ENCODE measurements around the gene USP53. TPM values are rescaled to one million over a fixed set of nuclear protein-coding genes. Genes with fewer than 3 reads are reported as not detected.

USP53 gene
- total and polyA plus RNA-seq, 2 experiments from 2014 or later = 17.1 to 27.7 TPM

- no peak overlapping the region for H3K4me3 Mint-ChIP-seq
- H3K36me3 ChIP-seq (ENCODE audit: insufficient read depth) = no peaks in the 10 kb centered on the region
These were observed 27.6 kb downstream of the USP53 start for GRCh38 chr4:119240128-119240527.

More at GRCh38 chr4:119240128-119240527, 27.6 kb downstream of the USP53 start:
- Histone ChIP-seq H3K27ac (ENCODE audit: low read depth) (no peak overlapping the region), H3K4me1 (ENCODE audit: insufficient read depth) (peaks cover 35% of the 10 kb centered on the region), H3K4me2 (no peak overlapping the region), H3F3A (replicated peaks; ENCODE audit: low read depth) (no peaks in the 10 kb centered on the region), H2AFZ (no peak overlapping the region), H3K79me2 (replicated peaks; ENCODE audit: insufficient read depth) (peaks cover 6% of the 10 kb centered on the region; the same call in 1 of the 2 replicates), H4K20me1 (replicated peaks; ENCODE audit: insufficient read depth) (no peaks in the 10 kb centered on the region), H3K4me3 (no peak overlapping the region), H3K27me3 (ENCODE audit: insufficient read depth) (no peaks in the 10 kb centered on the region), H3K9me2 (ENCODE audit: insufficient read depth) (no peaks in the 10 kb centered on the region)
- Mint-ChIP-seq H3K9me3 (no peaks in the 10 kb centered on the region), H3K4me1 (peaks cover 37% of the 10 kb centered on the region), H3K27me3 (ENCODE audit: insufficient read depth, low read depth, poor library complexity) (no peaks in the 10 kb centered on the region), H3K36me3 (ENCODE audit: low read depth) (no peaks in the 10 kb centered on the region), H3K27ac (no peak overlapping the region)
- TF ChIP-seq REST (IDR thresholded peaks at IDR 0.05; ENCODE audit: unreplicated experiment) = no peak
- no peak for TF ChIP-seq NANOG (IDR thresholded peaks at IDR 0.05; ENCODE audit: borderline replicate concordance)
- TF ChIP-seq STAT1 (IDR thresholded peaks at IDR 0.05; ENCODE audit: unreplicated experiment) = no peak
- TF ChIP-seq CTCF (conservative IDR thresholded peaks at IDR 0.05; ENCODE audit: low read depth in 2 of 2) = no peak
- no peak for TF ChIP-seq ZNF114 (CRISPR knock-in tag; IDR thresholded peaks at IDR 0.05)
- TF ChIP-seq ZNF462 (CRISPR knock-in tag; IDR thresholded peaks at IDR 0.05) = no peak
- TF ChIP-seq CREB1 (CRISPR knock-in tag; IDR thresholded peaks at IDR 0.05; ENCODE audit: low read depth) = no peak
- no peak for TF ChIP-seq POLR2AphosphoS5 (IDR thresholded peaks at IDR 0.05; ENCODE audit: low read depth)
- TF ChIP-seq JUNB (IDR thresholded peaks at IDR 0.05; ENCODE audit: unreplicated experiment) = no peak
- TF ChIP-seq EZH2phosphoT487 (IDR thresholded peaks at IDR 0.05; ENCODE audit: unreplicated experiment) = no peak
- no peak for TF ChIP-seq ETS1 (IDR thresholded peaks at IDR 0.05)
- TF ChIP-seq ZNF331 (CRISPR knock-in tag; IDR thresholded peaks at IDR 0.05; ENCODE audit: low read depth) = no peak
- ATAC-seq (no peak), DNase-seq (ENCODE audit: low spot score) (no peak)

All from GM23338 (cell line).